SH-SY5Y (cell line): ENCODE data around the gene EBF3.

Experiments used
- GATA2 ChIP-seq: IDR thresholded peaks from 2 replicates; pipeline ENCODE4 v1.6.1; 2011; ENCODE audit warnings: mild to moderate bottlenecking, low read depth, low read length
- GATA3 ChIP-seq: IDR thresholded peaks from 2 replicates; pipeline ENCODE4 v1.6.1; 2011; ENCODE audit warnings: low read depth, mild to moderate bottlenecking, low read length, moderate library complexity

DNA sequence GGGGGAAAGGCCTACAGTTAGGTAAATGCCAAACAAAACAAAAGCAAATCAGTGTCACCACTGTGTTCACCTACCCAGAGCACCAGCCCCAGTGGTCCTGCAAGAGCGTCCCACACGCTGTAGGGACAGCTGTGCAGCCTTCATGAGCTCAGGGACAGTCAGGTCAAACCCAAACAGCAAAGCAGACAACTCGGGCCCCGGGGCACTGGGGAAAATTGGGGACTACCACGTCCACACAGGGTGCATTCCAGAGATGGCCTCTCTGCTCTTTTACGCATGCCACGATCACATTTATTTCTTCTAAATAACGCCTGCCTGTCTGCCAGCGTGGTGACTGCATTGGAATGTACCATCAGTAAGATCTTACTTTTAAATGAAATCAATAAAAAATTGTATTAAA lies 21.7 kb downstream of the EBF3 start:
- TF ChIP-seq GATA2 = no peak
- TF ChIP-seq GATA3 = no peak
